NCI-H1694 treated with DMSO at 0.1 percent for 48 hours (cell line): ENCODE results near the gene UBE4B.

Experiments used
- DNase-seq: peaks from one replicate; lab custom pipeline; 2025; lab: John Stamatoyannopoulos, UW

UBE4B gene

GRCh38 chr1:10042746-10043145 lies 10.0 kb downstream of the UBE4B start:
- DNase-seq = no peak

- no peak for DNase-seq
Observed at GRCh38 chr1:10045480-10046355, 13.0 kb downstream of the UBE4B start.

DNA sequence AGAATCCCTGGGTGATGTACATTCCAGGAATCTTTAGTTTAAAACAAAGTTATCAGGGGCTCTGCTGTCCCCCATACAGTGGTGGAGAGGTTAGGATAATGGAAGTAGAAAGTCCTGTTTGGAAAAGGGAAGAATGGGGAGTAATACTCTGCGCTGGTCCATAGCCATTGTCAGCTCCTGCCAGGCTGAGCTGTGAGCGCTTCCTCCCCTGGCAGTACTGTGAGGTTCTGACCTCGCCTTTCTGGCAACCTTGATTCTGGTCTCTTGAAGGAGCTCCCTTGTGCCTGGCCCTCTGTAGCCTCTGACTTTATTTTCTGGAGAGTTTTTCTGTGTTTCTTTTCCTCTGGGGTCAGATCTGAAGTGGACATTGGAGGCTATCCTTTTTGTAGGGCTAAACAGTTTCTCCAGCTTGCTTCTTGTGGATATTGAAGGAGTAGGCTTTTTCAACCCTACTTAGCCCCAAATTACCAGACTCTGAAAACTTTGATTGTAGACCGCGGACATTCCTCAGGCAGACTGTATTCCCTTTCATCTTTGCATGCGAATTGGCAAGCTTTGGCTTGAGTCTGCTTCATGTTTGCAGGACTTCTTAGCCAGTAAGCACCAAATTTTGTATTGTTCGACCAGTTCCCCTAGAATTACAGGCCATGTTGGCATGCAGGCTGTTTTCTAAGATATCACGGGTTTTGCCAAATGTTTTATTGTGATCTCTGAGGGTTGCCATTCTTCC lies 13.8 kb downstream of the UBE4B start:
- no peak for DNase-seq

- DNase-seq = no peak
Observed at GRCh38 chr1:10048601-10049000, 15.8 kb downstream of the UBE4B start.

DNA sequence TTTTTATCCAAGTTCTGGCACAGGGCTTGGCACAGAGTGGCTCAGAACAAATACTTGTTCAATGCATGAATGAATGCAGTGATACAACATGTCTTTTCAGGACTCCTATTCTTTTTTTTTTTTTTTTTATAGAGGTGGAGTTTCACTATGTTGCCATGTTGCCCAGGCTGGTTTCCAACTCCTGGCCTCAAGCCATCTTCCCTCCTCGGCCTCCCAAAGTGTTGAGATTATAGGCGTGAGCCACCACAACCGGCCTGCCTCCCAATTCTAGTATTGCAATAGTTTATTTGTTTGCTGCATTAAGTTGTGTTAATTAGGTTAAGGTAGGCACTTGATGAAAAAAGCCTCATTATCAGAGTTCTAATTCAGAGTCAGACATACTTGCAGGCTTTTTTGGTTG lies 17.9 kb downstream of the UBE4B start:
- no peak for DNase-seq

DNA sequence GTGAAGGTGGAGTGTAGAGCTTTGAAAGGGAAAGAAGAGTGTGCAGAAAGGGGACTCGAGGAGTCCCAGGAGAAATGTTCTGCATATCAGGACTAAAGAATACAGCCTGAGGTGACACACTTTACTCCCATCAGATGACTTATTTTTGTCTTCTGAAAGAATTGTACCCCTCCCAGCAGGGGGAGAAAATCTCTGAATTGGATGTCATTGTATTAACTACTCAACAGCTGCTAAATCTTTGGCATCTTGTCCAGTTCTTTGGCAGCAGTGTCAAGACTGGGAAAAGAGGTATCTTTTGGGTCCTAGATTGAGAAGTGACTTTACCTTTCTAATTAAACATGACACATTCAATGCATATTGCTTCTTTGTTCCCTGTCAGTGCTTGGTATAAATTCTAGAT lies 18.9 kb downstream of the UBE4B start:
- DNase-seq = no peak

DNA sequence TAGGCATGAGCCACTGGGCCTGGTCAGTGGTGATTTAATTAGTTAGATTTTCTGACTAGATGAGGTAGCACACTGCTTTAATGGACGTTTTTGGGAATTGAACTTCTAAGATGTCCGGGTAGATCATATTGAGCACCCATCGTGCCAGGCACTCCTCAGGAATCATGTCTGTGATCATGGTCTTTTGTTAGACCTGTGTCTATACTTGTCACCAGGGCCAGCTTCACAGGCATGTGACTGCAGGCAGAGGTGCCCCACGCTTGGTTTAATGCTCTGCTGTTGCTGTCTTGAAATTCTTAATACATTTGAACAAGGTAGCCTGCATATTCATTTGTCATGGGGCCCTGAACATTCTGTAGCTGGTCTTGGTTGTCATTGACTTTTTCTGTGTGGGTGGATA lies 19.6 kb downstream of the UBE4B start:
- no peak for DNase-seq

- DNase-seq = no peak
Observed at GRCh38 chr1:10054465-10054864, 21.7 kb downstream of the UBE4B start.

DNA sequence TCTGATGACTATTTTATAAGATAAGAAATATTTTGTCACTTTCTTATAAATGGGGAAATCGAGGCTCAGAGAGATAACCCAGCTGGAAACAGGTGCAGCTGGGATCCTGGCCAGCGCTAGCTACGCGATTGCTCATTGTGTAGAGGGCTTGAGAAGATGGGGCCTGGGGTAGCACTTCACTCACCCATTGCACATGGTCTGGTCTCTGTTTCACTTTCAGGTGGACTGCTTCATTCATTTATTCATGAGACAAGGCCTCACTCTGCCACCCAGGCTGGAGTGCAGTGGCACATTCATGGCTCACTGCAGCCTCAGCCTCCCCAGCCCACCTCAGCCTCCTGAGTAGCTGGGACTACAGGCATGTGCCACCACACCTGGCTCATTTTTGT lies 23.8 kb downstream of the UBE4B start:
- no peak for DNase-seq

- no peak for DNase-seq
Observed at GRCh38 chr1:10057343-10057742, 24.6 kb downstream of the UBE4B start.

DNA sequence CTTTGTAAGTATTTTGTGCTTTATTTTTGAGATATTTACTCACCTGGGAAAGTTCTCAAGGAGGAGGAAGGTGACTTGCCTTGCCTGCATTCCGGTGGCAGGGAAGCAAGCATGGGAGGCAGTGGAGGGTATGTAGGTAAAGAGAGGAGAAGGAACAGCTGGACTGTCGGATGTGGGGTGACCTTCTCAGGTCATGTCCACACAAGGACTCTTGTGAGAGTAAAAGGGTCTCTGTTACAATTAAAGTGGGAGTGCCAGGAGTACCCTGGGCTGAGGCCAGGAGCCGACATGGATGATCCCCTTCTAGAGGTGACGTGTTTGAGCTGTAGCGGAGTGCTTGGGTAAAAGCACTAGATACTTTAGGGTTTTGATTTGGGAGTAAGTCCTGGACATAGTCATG lies 25.0 kb downstream of the UBE4B start:
- DNase-seq = no peak

- no peak for DNase-seq
Observed at GRCh38 chr1:10059342-10059718, 26.6 kb downstream of the UBE4B start.

GRCh38 chr1:10060311-10061100 lies 27.7 kb downstream of the UBE4B start:
- DNase-seq = no peak

- no peak for DNase-seq
Observed at GRCh38 chr1:10061276-10061675, 28.5 kb downstream of the UBE4B start.

DNA sequence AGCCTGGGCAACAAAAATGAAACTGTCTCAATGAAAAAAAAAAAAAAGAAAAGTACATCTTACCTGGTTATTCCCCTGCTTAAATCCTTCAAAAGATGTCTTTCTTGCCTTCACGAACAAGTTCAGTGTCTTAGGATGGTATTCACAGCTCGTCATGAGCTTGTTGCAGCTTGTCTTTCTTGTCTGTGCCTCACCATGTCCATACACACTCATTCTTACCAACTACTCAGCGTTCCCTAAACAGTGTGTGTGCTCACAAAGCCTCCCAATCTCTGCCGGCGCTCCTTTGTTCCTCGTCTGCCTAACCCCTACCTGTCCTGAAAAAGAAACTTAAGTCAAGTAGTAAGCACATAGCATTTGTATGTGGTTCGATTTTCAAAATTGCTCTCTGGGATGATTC lies 31.1 kb downstream of the UBE4B start:
- DNase-seq = no peak

DNA sequence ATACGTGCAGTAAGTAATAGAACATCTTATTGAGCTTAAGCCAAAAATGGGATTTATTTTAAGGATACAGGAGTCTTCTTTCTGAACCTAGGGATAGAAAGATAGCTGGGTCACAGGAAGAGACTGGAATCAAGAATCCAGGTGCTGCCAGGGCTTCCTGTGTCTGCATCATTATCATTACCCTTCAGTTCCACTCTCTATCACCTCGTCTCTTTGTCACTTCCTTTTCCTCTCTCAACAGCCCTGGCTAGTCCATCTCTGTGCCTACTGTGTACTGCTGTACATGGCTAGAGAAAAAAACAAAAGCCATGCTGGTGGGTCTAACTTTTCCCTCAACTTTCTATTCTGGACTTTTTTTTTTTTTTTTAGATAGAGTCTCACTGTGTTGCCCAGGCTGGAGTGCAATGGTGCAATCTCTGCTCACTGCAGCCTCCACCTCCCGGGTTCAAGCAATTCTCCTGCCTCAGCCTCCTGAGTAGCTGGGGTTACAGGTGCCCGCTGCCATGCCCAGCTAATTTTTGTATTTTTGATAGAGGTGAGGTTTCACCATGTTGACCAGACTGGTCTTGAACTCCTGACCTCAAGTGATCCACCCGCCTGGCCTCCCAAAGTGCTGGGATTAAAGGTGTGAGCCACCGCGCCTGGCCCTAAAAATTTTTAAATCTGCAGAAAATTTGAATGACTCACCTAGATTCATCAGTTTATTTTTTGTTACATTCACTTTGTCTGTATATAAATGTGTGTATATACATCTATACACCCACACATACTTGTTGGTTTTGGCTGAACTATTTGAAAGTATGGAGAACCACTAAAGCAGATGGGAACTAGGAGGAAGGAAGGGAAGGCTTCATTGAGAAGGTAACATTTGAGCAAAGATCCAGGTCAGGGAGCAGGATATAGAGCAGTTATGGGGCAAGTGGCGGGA lies 31.9 kb downstream of the UBE4B start:
- no peak for DNase-seq

DNA sequence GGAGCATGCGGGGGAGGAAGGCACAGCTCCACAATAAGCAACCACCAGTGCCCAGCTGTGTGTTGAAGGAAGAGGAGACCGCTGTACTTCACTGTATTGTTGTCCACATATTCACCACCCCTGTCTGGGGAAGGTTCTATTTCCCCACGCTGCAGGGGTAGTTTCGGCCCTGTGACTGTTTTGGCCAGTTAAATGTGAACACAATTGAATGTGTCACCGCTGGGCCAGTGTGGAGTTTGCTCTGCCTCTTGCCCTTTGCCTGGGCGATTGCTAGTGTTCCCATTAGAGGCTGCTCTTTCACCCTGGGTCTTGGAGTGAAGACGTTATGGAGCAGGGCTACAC lies 32.6 kb downstream of the UBE4B start:
- no peak for DNase-seq

- no peak for DNase-seq
Observed at GRCh38 chr1:10065760-10066159, 33.0 kb downstream of the UBE4B start.

GRCh38 chr1:10068605-10069294 lies 36.0 kb downstream of the UBE4B start:
- DNase-seq = no peak

GRCh38 chr1:10070206-10070605 lies 37.4 kb downstream of the UBE4B start:
- no peak for DNase-seq

- DNase-seq = no peak
Observed at GRCh38 chr1:10071640-10072039, 38.9 kb downstream of the UBE4B start.
